ENCODE results near the gene RENBP.

DNA sequence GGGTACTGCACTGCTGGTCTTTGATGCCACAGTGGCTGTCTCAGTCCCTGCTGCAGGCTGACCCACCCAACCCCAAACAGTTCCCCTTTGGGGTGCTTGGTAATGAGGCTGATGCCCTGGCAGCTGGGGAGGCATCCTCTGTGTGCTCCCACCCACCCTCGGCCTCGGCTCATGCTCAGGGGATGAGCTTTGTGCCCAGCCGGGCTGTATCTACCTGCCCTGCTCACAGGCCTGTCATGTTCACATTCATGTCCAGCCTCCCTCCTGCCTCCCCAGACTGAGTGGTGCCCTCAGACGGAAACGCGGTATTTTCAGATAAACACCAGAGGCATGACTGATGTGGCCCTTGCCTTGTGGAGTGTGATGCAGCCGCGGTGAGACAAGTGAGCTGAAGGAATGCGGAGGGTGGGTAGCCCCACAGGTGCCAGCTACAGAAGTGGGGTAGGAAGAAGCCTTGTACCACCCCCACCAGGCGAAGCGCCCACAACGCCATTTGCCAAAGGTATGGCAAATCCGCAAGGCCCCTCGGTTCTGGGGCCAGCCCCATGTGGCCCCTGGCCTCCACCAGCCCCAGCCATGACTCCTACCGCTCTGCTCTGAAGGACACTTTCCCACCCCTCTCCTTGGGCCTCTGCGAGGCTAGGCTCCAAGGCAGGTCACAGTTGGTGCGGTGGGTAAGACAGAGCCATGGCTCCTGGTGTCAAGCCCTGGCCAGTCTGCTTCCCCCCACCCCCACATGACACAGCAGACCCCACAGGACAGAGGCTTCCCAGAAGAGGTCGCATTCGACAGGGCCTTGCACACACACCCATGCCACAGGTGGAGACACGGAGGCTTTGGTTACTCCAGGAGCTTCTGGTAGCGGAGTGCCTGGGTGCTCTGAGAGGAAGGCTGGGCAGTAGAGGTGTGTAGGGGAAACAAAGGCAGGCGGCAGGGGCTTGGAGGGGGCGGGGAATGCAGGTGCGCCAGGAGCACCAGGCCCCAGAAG, 1.8 kb upstream of the RENBP start:
- TF ChIP-seq CTCF (IDR thresholded peaks at IDR 0.05; ENCODE audit: low read length), result no peak
- TF ChIP-seq EZH2 (optimal IDR thresholded peaks at IDR 0.05; ENCODE audit: low read depth, low read length), result no peak
- TF ChIP-seq EZH2phosphoT487 (IDR thresholded peaks at IDR 0.05; ENCODE audit: low read length), result no peak

Data from MM.1S (cell line).